Measurements from ENCODE around the gene PHF2.

The PHF2 gene

DNA sequence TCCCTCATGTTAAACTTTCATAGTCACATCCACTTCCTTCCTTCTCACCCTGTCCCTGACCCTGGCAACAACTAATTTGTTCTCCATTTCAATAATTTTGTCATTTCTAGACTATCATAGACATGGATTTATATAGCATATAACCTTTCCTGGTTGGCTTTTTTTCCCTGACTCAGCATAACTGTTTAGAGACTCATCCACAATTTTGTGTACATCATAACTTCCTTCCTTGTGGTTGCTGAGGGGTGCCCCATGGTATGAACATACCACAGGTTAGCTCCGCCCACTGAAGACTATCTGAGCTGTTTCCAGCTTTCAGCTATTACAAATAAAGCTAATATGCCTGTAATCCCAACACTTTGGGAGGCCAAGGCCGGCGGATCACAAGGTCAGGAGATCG is 137.3 kb downstream of the PHF2 start:
- DNase-seq, result no peak

DNA sequence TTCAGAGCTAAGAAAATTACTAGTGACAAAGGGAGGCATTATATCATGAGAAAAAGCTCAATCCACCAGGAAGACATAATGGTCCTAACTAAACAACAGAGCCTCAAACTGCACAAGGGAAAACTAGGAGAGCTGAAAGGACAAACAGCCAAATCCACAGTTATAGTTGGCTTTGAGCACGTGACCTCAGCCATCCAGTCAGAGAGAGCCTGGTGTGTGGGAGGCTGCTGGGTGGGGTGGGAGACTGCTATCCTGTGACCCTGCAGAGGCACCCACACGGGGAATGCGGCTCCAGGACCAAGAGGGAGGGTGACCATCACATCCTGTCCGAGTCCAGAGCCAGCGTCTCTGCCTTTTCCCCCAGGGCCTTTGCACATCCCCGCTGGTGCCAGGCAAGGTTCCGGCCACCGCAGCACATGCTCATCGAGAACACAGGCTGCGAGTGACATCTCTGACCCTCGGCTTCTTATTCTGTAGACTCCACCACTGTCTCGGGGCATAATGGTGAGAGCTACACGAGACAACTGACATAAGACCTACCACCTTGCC is 145.1 kb downstream of the PHF2 start:
- DNase-seq, result no peak

DNA sequence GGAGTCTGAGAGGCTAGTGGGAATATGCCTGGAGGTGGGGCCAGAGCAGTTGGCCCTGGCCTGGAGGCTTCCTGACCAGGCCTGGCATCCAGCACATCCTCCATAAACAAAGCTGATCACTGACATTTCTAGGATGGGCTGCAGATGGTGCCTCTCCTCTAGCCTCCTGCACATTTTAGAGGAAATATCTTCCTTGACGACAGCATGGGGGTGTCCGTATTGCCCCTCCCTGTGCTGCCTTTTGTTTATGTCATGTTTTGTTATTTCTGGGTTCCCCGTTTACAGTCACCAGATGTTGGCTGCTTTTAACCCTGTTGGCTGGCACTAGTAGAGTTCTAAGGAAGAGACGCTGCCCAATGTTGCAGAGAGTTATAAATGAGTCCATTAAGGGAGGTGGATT is 148.5 kb downstream of the PHF2 start:
- no peak for DNase-seq

DNA sequence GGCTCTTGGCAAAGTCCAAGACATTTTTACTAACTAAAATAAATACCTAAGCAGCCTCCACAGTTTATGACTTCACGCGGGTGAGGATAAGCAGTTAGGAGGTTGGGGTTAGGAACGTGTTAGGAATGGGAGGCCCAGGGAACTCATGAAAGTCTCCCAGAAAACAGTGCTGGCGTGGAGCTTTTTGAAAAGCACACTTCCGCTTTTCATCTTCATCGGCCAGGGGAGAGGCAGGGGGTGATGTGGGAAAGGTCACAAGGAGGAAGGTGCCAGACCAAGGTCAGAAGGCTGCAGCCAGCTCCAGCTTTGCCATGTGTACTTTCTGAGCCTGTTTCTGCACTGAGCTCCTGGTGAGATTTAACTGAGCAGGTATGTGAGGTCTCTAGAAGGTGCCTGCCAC is 149.0 kb downstream of the PHF2 start:
- no peak for DNase-seq

DNA sequence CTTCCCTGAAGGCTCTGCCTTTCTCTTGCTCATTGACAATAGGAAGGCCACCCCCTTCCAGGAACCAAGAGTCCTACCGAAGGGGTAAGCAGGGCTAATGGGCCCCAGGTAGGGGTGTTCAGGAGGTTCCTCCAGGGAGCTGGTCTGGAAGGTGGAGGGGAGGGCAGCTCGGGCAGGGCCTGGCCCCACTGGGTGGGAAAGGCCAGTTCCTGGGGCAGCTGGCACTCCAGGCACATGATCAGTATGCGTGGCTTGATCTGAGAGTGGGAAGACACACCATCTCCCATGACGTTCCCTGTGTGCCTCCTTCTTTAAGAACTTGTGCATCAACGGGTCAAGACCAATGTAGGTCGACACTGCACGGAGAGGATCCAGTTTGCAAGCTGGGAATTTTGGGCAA is 149.8 kb downstream of the PHF2 start:
- no peak for DNase-seq
